Stomach (tissue), 9 donors: ENCODE data around the gene SOCS7. TPM values are rescaled to one million over a fixed set of nuclear protein-coding genes. Genes with fewer than 3 reads are reported as not detected.
A peak's percentile ranks its signal among the peaks of the same experiment; 100 is the strongest.

Source experiments
- DNase-seq, 2 donors: peaks; one replicate each; pipeline versions ENCODE4 v3.0.0 to v3.0.0-alpha.2; 2013 to 2019
- H3K27ac ChIP-seq, 5 donors: fragments of 200-600 bp in 4 of 5; sonication (generic) in 4 of 5; one replicate each; pipeline ENCODE4 v1.5.1; 2013 to 2019; ENCODE audit warnings: mild to moderate bottlenecking in 1 of 5, moderate library complexity in 1 of 5
- H3K27me3 ChIP-seq, 3 donors: fragments of 200-600 bp; sonication (generic); one replicate each; pipeline ENCODE4 v1.5.1; 2017 to 2019; ENCODE audit warnings: mixed run types in 1 of 3
- H3K36me3 ChIP-seq, 4 donors: fragments of 200-600 bp; sonication (generic); 1 replicate in 3 of 4; 2 replicates in 1 of 4; pipeline ENCODE4 v1.5.1; 2016 to 2019
- H3K4me1 ChIP-seq, 4 donors: fragments of 200-600 bp; sonication (generic); one replicate each; pipeline ENCODE4 v1.5.1; 2016 to 2019
- H3K4me3 ChIP-seq, 4 donors: fragments of 200-600 bp; sonication (generic) in 3 of 4; one replicate each; pipeline ENCODE4 v1.5.1; 2016 to 2019; ENCODE audit warnings: mild to moderate bottlenecking in 1 of 4
- H3K9me3 ChIP-seq, 4 donors: fragments of 200-600 bp; sonication (generic); one replicate each; pipeline ENCODE4 v1.5.1; 2016 to 2019
- CTCF ChIP-seq, 7 experiments: fragments of 450-650 bp in 4 of 7; fragments of 200-600 bp in 3 of 7; sonication (generic) in 3 of 7; IDR thresholded peaks; one replicate each; pipeline ENCODE4 v1.5.1; 2016 to 2019; ENCODE audit warnings: antibody characterized with exemption in 7 of 7, control low read depth in 2 of 7, mild to moderate bottlenecking in 1 of 7
- EP300 ChIP-seq: sonication (generic); formaldehyde crosslinking; IDR thresholded peaks from one replicate; pipeline ENCODE4 v1.6.1; 2017; ENCODE audit warnings: antibody characterized with exemption
- POLR2A ChIP-seq, 4 donors: fragments of 450-650 bp; IDR thresholded peaks; one replicate each; pipeline ENCODE4 v1.6.1; 2016; ENCODE audit warnings: antibody characterized with exemption in 4 of 4, control low read depth in 2 of 4, mild to moderate bottlenecking in 1 of 4, moderate library complexity in 1 of 4
- POLR2AphosphoS5 ChIP-seq, 3 donors: sonication (generic); formaldehyde crosslinking; IDR thresholded peaks; one replicate each; pipeline ENCODE4 v1.6.1; 2016; ENCODE audit warnings: antibody characterized with exemption in 3 of 3
- WGBS, 5 donors: extraction: QIAGEN DNeasy Blood & Tissue Kit in 3 of 5; methylation state at CpG; one replicate each; pipeline versions ENCODE4 v1.1.5 to v1.1.7; 2013 to 2018; 5-methylcytosine and 5-hydroxymethylcytosine counted together
- intact Hi-C: fragments of 100-400 bp; cut with DNase I; formaldehyde crosslinking; loops from one replicate; pipeline ENCODE4 v1.15.1; 2023; ENCODE audit warnings: low total_unique reads
- polyA plus RNA-seq, 3 donors: library from polyadenylated mRNA; stranded (reverse); fragments of 200-250 nt; gene quantifications; one replicate each; pipeline ENCODE4 v1.2.3, GENCODE V29; 2013
- total RNA-seq, 5 donors: library from RNA; depleted of rRNA; stranded (reverse); fragments of >200 nt; gene quantifications; one replicate each; pipeline versions ENCODE4 v1.1.0 to v1.2.3, GENCODE V29; 2014 to 2016
- donor health status: healthy with polysubstance abuse.
- donor health status: Bipolar disorder and iron deficiency.
- donor health status: healthy.

SOCS7 gene
- total and polyA plus RNA-seq, 8 donors = 2.5 to 52.4 (median 11.3) TPM

- intact Hi-C loops = no loop called here
- Histone ChIP-seq H3K9me3 (no peaks in the 10 kb centered on the region), H3K4me3 (no peak overlapping the region), H3K27me3 (peaks cover 0 to 53% (median 0%) of the 10 kb centered on the region in 3 donors), H3K36me3 (no peaks in the 10 kb centered on the region), H3K4me1 (peaks cover 0 to 7% (median 0%) of the 10 kb centered on the region in 4 donors), H3K27ac (no peak overlapping the region)
- peak; percentile 29 to 43 for DNase-seq
- peak in 1 of 7 experiments; percentile 30 for TF ChIP-seq CTCF (IDR thresholded peaks at IDR 0.05)
- no peak for TF ChIP-seq POLR2AphosphoS5 (IDR thresholded peaks at IDR 0.05)
- 43 to 59% (median 51%) methylated on average over 11 to 12 of the region's 12 CpGs for WGBS, 5 donors
These were observed 17.9 kb upstream of the SOCS7 start for GRCh38 chr17:38333635-38334295.

- peaks cover 0 to 7% (median 0%) of the 10 kb centered on the region in 4 donors for H3K4me1 ChIP-seq
- intact Hi-C loops = no loop called here
These were observed 16.9 kb upstream of the SOCS7 start for GRCh38 chr17:38334480-38335364.

GRCh38 chr17:38336838-38337237 lies 14.8 kb upstream of the SOCS7 start:
- intact Hi-C loops = no loop called here
- H3K27me3 ChIP-seq = peaks cover 0 to 30% (median 0%) of the 10 kb centered on the region in 3 donors
- H3K9me3 ChIP-seq = no peaks in the 10 kb centered on the region
- TF ChIP-seq EP300 (no peak), POLR2AphosphoS5 (IDR thresholded peaks at IDR 0.05) (no peak), CTCF (IDR thresholded peaks at IDR 0.05) (no peak), POLR2A (IDR thresholded peaks at IDR 0.05) (no peak)
- H3K4me1 ChIP-seq = peaks cover 7 to 8% (median 7%) of the 10 kb centered on the region in 4 donors
- WGBS, 5 donors = 91 to 96% (median 95%) methylated on average over 5 to 11 of the region's 11 CpGs
- H3K36me3 ChIP-seq = no peaks in the 10 kb centered on the region
- H3K4me3 ChIP-seq = no peak overlapping the region
- no peak overlapping the region for H3K27ac ChIP-seq
- DNase-seq = no peak

More at GRCh38 chr17:38334480-38335364, 16.9 kb upstream of the SOCS7 start:
- no peak for TF ChIP-seq POLR2A (IDR thresholded peaks at IDR 0.05)
- Histone ChIP-seq H3K27ac (no peak overlapping the region), H3K9me3 (no peaks in the 10 kb centered on the region), H3K27me3 (peaks cover 0 to 45% (median 0%) of the 10 kb centered on the region in 3 donors), H3K4me3 (no peak overlapping the region), H3K36me3 (no peaks in the 10 kb centered on the region)
- 81 to 88% (median 87%) methylated on average over 23 to 30 of the region's 30 CpGs for WGBS, 5 donors
- no peak for DNase-seq

GRCh38 chr17:38338053-38338452 lies 13.6 kb upstream of the SOCS7 start:
- peaks cover 0 to 22% (median 0%) of the 10 kb centered on the region in 3 donors for H3K27me3 ChIP-seq
- H3K27ac ChIP-seq = no peak overlapping the region
- H3K4me3 ChIP-seq = no peak overlapping the region
- peaks cover 7 to 8% (median 7%) of the 10 kb centered on the region in 4 donors for H3K4me1 ChIP-seq
- no peaks in the 10 kb centered on the region for H3K9me3 ChIP-seq
- whole genome bisulfite sequencing, 5 donors = 59 to 74% (median 68%) methylated on average over 5 of the region's 5 CpGs
- TF ChIP-seq POLR2A (IDR thresholded peaks at IDR 0.05) (no peak), EP300 (no peak), CTCF (IDR thresholded peaks at IDR 0.05) (no peak), POLR2AphosphoS5 (IDR thresholded peaks at IDR 0.05) (no peak)
- DNase-seq = no peak
- intact Hi-C loops = no loop called here
- H3K36me3 ChIP-seq = no peaks in the 10 kb centered on the region
